Measurements from ENCODE around the gene PRKRIP1. TPM values are rescaled to one million over a fixed set of nuclear protein-coding genes. Genes with fewer than 3 reads are reported as not detected.

Gene PRKRIP1
- total and polyA plus RNA-seq, 2 experiments from 2014 or later, result 25.5 to 29.1 TPM

DNA sequence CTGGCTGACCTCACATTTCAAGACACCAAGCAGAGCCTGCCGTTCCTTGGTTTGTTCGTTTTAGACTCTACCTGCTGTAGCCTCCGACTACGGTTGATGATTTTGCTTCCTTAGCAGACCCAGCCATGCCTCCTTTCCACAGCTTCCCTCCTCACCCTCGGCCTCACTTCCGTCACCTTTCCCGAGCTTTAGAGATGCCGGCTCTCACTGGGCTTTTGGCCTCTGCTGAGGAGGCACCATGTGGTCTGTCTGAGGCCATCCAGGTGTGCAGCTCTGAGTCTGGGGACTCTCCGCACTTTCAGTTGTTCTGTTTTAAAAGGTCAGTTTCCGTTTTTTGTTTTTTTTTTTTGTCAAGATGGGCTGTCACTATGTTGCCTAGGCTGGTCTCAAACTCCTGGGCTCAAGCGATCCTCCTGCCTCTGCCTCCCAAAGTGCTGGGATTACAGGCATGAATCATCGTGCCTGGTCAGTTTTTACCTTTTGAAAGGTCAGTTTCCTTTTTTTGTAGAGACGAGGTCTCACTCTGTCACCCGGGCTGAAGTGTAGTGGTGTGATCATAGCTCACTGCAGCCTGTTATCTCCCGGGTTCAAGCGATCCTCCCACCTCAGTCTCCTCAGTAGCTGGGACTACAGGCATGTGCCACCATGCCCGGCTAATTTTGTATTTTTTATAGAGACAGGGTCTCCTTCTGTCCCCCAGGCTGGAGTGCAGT is 49.0 kb downstream of the PRKRIP1 start:
- no peak for ATAC-seq
- H4K20me1 ChIP-seq (replicated peaks; ENCODE audit: insufficient read depth), result no peaks in the 10 kb centered on the region; the same call in 1 of the 2 replicates
- no peak overlapping the region for H3K4me3 ChIP-seq
- peaks cover 5% of the 10 kb centered on the region for H3K27me3 Mint-ChIP-seq (ENCODE audit: insufficient read depth, low read depth, poor library complexity)
- H3K4me1 ChIP-seq (ENCODE audit: insufficient read depth), result peaks cover 15% of the 10 kb centered on the region
- no peak overlapping the region for H3K27ac Mint-ChIP-seq
- no peak overlapping the region for H3K4me2 ChIP-seq
- peaks cover 17% of the 10 kb centered on the region for H3K36me3 Mint-ChIP-seq (ENCODE audit: low read depth)
- H3K27ac ChIP-seq (ENCODE audit: low read depth), result no peak overlapping the region
- H3K4me3 Mint-ChIP-seq, result no peak overlapping the region
- no peak for DNase-seq (ENCODE audit: low spot score)
- H3K9me3 Mint-ChIP-seq, result no peaks in the 10 kb centered on the region
- H3K79me2 ChIP-seq (replicated peaks; ENCODE audit: insufficient read depth), result no peaks in the 10 kb centered on the region
- H2AFZ ChIP-seq, result no peak overlapping the region
- no peaks in the 10 kb centered on the region for H3K27me3 ChIP-seq (ENCODE audit: insufficient read depth)
- TF ChIP-seq NANOG (IDR thresholded peaks at IDR 0.05; ENCODE audit: borderline replicate concordance), result no peak
- TF ChIP-seq ZNF331 (CRISPR knock-in tag; IDR thresholded peaks at IDR 0.05; ENCODE audit: low read depth), result no peak
- no peak for TF ChIP-seq EZH2phosphoT487 (IDR thresholded peaks at IDR 0.05; ENCODE audit: unreplicated experiment)
- TF ChIP-seq, protein P1, sequence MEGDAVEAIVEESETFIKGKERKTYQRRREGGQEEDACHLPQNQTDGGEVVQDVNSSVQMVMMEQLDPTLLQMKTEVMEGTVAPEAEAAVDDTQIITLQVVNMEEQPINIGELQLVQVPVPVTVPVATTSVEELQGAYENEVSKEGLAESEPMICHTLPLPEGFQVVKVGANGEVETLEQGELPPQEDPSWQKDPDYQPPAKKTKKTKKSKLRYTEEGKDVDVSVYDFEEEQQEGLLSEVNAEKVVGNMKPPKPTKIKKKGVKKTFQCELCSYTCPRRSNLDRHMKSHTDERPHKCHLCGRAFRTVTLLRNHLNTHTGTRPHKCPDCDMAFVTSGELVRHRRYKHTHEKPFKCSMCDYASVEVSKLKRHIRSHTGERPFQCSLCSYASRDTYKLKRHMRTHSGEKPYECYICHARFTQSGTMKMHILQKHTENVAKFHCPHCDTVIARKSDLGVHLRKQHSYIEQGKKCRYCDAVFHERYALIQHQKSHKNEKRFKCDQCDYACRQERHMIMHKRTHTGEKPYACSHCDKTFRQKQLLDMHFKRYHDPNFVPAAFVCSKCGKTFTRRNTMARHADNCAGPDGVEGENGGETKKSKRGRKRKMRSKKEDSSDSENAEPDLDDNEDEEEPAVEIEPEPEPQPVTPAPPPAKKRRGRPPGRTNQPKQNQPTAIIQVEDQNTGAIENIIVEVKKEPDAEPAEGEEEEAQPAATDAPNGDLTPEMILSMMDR (conservative IDR thresholded peaks at IDR 0.05; ENCODE audit: low read depth in 2 of 2), result no peak
- TF ChIP-seq, protein P2, sequence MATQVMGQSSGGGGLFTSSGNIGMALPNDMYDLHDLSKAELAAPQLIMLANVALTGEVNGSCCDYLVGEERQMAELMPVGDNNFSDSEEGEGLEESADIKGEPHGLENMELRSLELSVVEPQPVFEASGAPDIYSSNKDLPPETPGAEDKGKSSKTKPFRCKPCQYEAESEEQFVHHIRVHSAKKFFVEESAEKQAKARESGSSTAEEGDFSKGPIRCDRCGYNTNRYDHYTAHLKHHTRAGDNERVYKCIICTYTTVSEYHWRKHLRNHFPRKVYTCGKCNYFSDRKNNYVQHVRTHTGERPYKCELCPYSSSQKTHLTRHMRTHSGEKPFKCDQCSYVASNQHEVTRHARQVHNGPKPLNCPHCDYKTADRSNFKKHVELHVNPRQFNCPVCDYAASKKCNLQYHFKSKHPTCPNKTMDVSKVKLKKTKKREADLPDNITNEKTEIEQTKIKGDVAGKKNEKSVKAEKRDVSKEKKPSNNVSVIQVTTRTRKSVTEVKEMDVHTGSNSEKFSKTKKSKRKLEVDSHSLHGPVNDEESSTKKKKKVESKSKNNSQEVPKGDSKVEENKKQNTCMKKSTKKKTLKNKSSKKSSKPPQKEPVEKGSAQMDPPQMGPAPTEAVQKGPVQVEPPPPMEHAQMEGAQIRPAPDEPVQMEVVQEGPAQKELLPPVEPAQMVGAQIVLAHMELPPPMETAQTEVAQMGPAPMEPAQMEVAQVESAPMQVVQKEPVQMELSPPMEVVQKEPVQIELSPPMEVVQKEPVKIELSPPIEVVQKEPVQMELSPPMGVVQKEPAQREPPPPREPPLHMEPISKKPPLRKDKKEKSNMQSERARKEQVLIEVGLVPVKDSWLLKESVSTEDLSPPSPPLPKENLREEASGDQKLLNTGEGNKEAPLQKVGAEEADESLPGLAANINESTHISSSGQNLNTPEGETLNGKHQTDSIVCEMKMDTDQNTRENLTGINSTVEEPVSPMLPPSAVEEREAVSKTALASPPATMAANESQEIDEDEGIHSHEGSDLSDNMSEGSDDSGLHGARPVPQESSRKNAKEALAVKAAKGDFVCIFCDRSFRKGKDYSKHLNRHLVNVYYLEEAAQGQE (IDR thresholded peaks at IDR 0.05; ENCODE audit: unreplicated experiment), result no peak
- TF ChIP-seq CREB1 (CRISPR knock-in tag; IDR thresholded peaks at IDR 0.05; ENCODE audit: low read depth), result no peak
- no peak for TF ChIP-seq STAT1 (IDR thresholded peaks at IDR 0.05; ENCODE audit: unreplicated experiment)
- TF ChIP-seq ZNF114 (CRISPR knock-in tag; IDR thresholded peaks at IDR 0.05), result no peak
- no peaks in the 10 kb centered on the region for H3K36me3 ChIP-seq (ENCODE audit: insufficient read depth)
- H3K9me2 ChIP-seq (ENCODE audit: insufficient read depth), result no peaks in the 10 kb centered on the region
- peaks cover 4% of the 10 kb centered on the region; the same call in 1 of the 2 replicates for H3F3A ChIP-seq (replicated peaks; ENCODE audit: low read depth)
- peaks cover 6% of the 10 kb centered on the region for H3K4me1 Mint-ChIP-seq

DNA sequence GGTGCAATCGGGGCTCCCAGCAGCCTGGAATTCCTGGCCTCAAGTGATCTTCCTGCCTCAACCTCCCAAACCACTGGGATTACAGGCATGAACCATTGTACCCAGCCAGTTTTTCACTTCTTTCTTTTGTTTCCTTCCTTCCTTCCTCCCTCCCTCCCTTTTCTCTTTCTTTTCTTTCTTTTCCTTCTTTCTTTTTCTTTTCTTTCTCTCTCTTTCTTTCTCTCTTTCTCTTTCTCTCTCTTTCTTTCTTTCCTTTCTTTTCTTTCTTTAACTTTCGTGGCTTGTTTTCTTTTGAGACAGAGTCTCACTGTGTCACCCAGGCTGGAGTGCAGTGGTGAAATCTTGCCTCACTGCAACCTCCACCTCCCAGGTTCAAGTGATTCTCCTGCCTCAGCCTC is 49.5 kb downstream of the PRKRIP1 start:
- no peak overlapping the region for H2AFZ ChIP-seq
- no peak overlapping the region for H3K27ac ChIP-seq (ENCODE audit: low read depth)
- H3K27me3 ChIP-seq (ENCODE audit: insufficient read depth), result no peaks in the 10 kb centered on the region
- H3K36me3 ChIP-seq (ENCODE audit: insufficient read depth), result no peaks in the 10 kb centered on the region
- no peak overlapping the region for H3K4me3 ChIP-seq
- DNase-seq (ENCODE audit: low spot score), result no peak
- H3K4me2 ChIP-seq, result no peak overlapping the region
- no peaks in the 10 kb centered on the region; the same call in 1 of the 2 replicates for H4K20me1 ChIP-seq (replicated peaks; ENCODE audit: insufficient read depth)
- H3K27ac Mint-ChIP-seq, result no peak overlapping the region
- H3K36me3 Mint-ChIP-seq (ENCODE audit: low read depth), result peaks cover 17% of the 10 kb centered on the region
- H3K9me2 ChIP-seq (ENCODE audit: insufficient read depth), result no peaks in the 10 kb centered on the region
- no peaks in the 10 kb centered on the region for H3K9me3 Mint-ChIP-seq
- ATAC-seq, result no peak
- peaks cover 7% of the 10 kb centered on the region; the same call in 1 of the 2 replicates for H3F3A ChIP-seq (replicated peaks; ENCODE audit: low read depth)
- no peaks in the 10 kb centered on the region for H3K79me2 ChIP-seq (replicated peaks; ENCODE audit: insufficient read depth)
- no peak overlapping the region; the same call in 2 of the 3 replicates for H3K4me3 Mint-ChIP-seq
- peaks cover 5% of the 10 kb centered on the region for H3K27me3 Mint-ChIP-seq (ENCODE audit: insufficient read depth, low read depth, poor library complexity)
- H3K4me1 ChIP-seq (ENCODE audit: insufficient read depth), result peaks cover 15% of the 10 kb centered on the region
- peaks cover 6% of the 10 kb centered on the region for H3K4me1 Mint-ChIP-seq
- TF ChIP-seq ZNF331 (CRISPR knock-in tag; IDR thresholded peaks at IDR 0.05; ENCODE audit: low read depth) (no peak), EZH2 (IDR thresholded peaks at IDR 0.05; ENCODE audit: low read depth, unreplicated experiment) (no peak), POLR2AphosphoS5 (IDR thresholded peaks at IDR 0.05; ENCODE audit: low read depth) (no peak), EZH2phosphoT487 (IDR thresholded peaks at IDR 0.05; ENCODE audit: unreplicated experiment) (no peak)
- TF ChIP-seq, protein P2 (IDR thresholded peaks at IDR 0.05; ENCODE audit: unreplicated experiment), result no peak

All from GM23338 (cell line).